ENCODE measurements around the gene ASB18. TPM values are rescaled to one million over a fixed set of nuclear protein-coding genes. Genes with fewer than 3 reads are reported as not detected.

ASB18 gene
- total and polyA plus RNA-seq, 2 donors (not counting 3 experiments of a cell fraction or from before 2014, with no cell fraction given): not detected

GRCh38 chr2:236164925-236165841 is 99.0 kb downstream of the ASB18 start:
- TF ChIP-seq MYC (IDR thresholded peaks at IDR 0.05; ENCODE audit: low read depth, low read length) (no peak), JUN (IDR thresholded peaks at IDR 0.05; ENCODE audit: borderline replicate concordance, insufficient read depth, insufficient read length, low read depth) (no peak), POLR2A (IDR thresholded peaks at IDR 0.05; ENCODE audit: low read depth, low read length) (no peak), EZH2 (IDR thresholded peaks at IDR 0.05; ENCODE audit: borderline replicate concordance, low read depth, low read length, severe bottlenecking) (no peak), POLR2AphosphoS5 (IDR thresholded peaks at IDR 0.05; ENCODE audit: insufficient read depth, low read depth, low read length) (no peak), CTCF (IDR thresholded peaks at IDR 0.05; ENCODE audit: extremely low read depth in 1 of 2, insufficient read depth in 1 of 2, low read depth in 1 of 2, low read length in 2 of 2) (no peak), GATA2 (IDR thresholded peaks at IDR 0.05; ENCODE audit: insufficient read depth, insufficient read length, low read depth, low read length) (no peak), MAX (IDR thresholded peaks at IDR 0.05; ENCODE audit: insufficient read depth, insufficient read length) (no peak), FOS (IDR thresholded peaks at IDR 0.05; ENCODE audit: borderline replicate concordance, insufficient read depth, low read length) (no peak)
- Histone ChIP-seq H3K4me2 (ENCODE audit: insufficient read depth, low read length) (peak overlapping the region; percentile 76), H3K9me3 (replicated peaks; ENCODE audit: control insufficient read depth, insufficient read depth, low read length) (no peaks in the 10 kb centered on the region), H2AFZ (ENCODE audit: low read depth, low read length) (peak overlapping the region; percentile 76), H3K36me3 (ENCODE audit: control insufficient read depth in 2 of 2, extremely low read depth in 1 of 2, insufficient read depth in 2 of 2, low read length in 2 of 2) (no peaks in the 10 kb centered on the region), H3K79me2 (ENCODE audit: control insufficient read depth, insufficient read depth, low read length) (no peaks in the 10 kb centered on the region), H3K27ac (ENCODE audit: insufficient read depth, low read depth, low read length) (no peak overlapping the region), H3K4me1 (ENCODE audit: control insufficient read depth, extremely low read depth, insufficient read depth, low read length) (peaks cover 25% of the 10 kb centered on the region), H3K9me1 (replicated peaks; ENCODE audit: control insufficient read depth, extremely low read depth, insufficient read depth, low read length) (no peaks in the 10 kb centered on the region), H3K9ac (replicated peaks; ENCODE audit: extremely low read depth, insufficient read depth, low read length) (peak overlapping the region; percentile 76), H3K27me3 (ENCODE audit: control insufficient read depth in 2 of 2, insufficient read depth in 2 of 2, low read length in 2 of 2) (peaks cover 3 to 17% of the 10 kb centered on the region in 2 experiments), H4K20me1 (replicated peaks; ENCODE audit: control insufficient read depth, extremely low read depth, insufficient read depth, low read length) (no peaks in the 10 kb centered on the region), H3K4me3 (replicated peaks in 1 of 3; ENCODE audit: insufficient read depth in 1 of 3, low read depth in 1 of 3, low read length in 3 of 3) (peak overlapping the region; percentile 64 to 76 (median 73))
- intact Hi-C loops (cut with micrococcal nuclease) (loop anchor here (2.0 to 5.0 kb wide), 2 partner anchors 56 to 407 kb away; no protein-coding TSS in a partner anchor), dilution Hi-C loops (cut with MboI; ENCODE audit: extremely low pct_ligation_motif_present, low sequenced_read_pairs) (no loop called here)
- CTCF ChIA-PET: interaction anchor here (1.5 to 3.7 kb wide), 5 partner anchors 11 to 386 kb away, joined by 8 to 17 read pairs (median 10); no protein-coding TSS in a partner anchor
- FAIRE-seq (peak; percentile 33), DNase-seq (ENCODE audit: low read depth, low spot score) (no peak)
- TSS peak; percentile 20 for BruUV-seq (replicated peaks)
- POLR2A ChIA-PET: interaction anchor here (0.6 to 1.0 kb wide), 2 partner anchors 13 to 15 kb away, joined by 5 to 9 read pairs; no protein-coding TSS in a partner anchor

Measured in endothelial cell of umbilical vein (primary cell).